ENCODE data around the gene ATF7IP.

DNA sequence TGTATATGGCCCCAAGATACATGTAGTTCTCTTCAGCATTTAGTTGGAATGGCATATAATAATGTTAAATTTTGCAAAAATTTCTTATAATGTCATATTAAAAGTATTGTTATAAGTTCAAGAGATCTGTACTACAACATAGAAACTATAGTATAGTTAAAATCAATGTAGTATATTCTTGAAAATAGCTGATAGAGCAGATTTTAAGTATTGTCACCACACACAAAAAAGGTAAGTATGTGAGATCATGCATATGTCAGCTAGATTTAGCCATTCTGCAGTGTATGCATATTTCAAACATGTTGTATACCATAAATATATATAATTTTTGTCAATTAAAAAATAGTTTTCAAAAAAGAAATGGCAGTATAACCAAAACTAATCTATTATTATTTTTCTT lies 115.7 kb downstream of the ATF7IP start:
- TF ChIP-seq, protein P1, sequence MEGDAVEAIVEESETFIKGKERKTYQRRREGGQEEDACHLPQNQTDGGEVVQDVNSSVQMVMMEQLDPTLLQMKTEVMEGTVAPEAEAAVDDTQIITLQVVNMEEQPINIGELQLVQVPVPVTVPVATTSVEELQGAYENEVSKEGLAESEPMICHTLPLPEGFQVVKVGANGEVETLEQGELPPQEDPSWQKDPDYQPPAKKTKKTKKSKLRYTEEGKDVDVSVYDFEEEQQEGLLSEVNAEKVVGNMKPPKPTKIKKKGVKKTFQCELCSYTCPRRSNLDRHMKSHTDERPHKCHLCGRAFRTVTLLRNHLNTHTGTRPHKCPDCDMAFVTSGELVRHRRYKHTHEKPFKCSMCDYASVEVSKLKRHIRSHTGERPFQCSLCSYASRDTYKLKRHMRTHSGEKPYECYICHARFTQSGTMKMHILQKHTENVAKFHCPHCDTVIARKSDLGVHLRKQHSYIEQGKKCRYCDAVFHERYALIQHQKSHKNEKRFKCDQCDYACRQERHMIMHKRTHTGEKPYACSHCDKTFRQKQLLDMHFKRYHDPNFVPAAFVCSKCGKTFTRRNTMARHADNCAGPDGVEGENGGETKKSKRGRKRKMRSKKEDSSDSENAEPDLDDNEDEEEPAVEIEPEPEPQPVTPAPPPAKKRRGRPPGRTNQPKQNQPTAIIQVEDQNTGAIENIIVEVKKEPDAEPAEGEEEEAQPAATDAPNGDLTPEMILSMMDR (IDR thresholded peaks at IDR 0.05): no peak
- TF ChIP-seq POLR2AphosphoS5 (IDR thresholded peaks at IDR 0.05): no peak
